Upper lobe of left lung (tissue), 4 donors: ENCODE results near the gene KCNJ14.

Source experiments
- CTCF ChIP-seq, 6 experiments: fragments of 450-650 bp in 4 of 6; fragments of 200-600 bp in 2 of 6; sonication (generic) in 2 of 6; IDR thresholded peaks; one replicate each; pipeline ENCODE4 v1.5.1; 2016 to 2019; ENCODE audit warnings: antibody characterized with exemption in 6 of 6
- POLR2A ChIP-seq, 4 donors: fragments of 450-650 bp; IDR thresholded peaks; one replicate each; pipeline ENCODE4 v1.5.1; 2016 to 2017; ENCODE audit warnings: antibody characterized with exemption in 4 of 4, mild to moderate bottlenecking in 2 of 4
- POLR2AphosphoS5 ChIP-seq, 2 donors: sonication (generic); formaldehyde crosslinking; IDR thresholded peaks; one replicate each; pipeline ENCODE4 v1.5.1; 2017; ENCODE audit warnings: antibody characterized with exemption in 2 of 2

- TF ChIP-seq CTCF (IDR thresholded peaks at IDR 0.05) = no peak
- peak in 1 of 4 donors; percentile 36 for TF ChIP-seq POLR2A (IDR thresholded peaks at IDR 0.05)
- no peak for TF ChIP-seq POLR2AphosphoS5 (IDR thresholded peaks at IDR 0.05)
Measured at GRCh38 chr19:48501494-48502349, 46.3 kb downstream of the KCNJ14 start.
